CD4-positive, alpha-beta T cell treated with Interleukin-17A for 1 hour (primary cell): Measurements from ENCODE around the gene ABHD10.
"Not testable (repeated sequence)": the region's sequence is repeated elsewhere in the genome, so short reads cannot be mapped to it uniquely, and the experiment has no call there.

ENCODE experiments used
- DNase-seq: peaks from one replicate; pipeline ENCODE4 v3.0.0-alpha.2; 2020

ABHD10 gene

DNA sequence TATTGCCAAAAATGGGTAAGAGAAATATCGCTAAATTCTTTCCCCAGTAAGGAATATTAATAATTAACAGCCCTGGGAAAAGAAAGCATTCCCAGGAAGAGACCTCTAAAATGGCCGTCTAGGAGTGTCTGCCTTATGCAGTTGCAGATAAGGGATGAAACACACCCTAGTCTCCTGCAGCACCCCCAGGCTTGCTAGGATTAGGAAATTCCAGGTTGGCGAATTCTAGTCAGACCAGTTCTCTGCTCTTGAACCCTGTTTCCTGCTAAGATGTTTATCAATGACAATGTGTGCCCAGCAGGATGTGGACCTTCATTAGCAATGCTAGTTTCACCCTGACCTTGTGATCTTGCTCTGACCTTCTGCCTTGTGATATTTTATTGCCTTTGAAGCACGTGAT is 58.4 kb downstream of the ABHD10 start:
- DNase-seq: not testable (repeated sequence)

DNA sequence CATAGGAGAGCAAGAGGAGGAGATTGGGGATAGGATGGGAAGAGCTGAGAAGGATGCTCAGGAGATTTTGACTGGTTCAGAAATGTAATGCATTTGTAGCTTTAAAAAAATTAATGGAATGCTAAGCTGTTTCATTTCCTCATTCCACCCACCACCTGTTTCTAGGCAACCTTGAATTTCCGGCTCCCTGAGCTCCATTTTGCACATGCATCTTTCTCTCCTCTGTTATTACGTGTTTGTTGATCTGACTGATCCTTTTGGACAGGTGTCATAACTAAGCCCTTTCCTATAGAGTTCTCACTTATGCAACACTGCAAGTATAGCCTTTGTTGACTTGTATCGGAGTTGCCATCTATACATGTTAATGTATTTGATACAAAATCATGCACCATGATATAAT is 60.0 kb downstream of the ABHD10 start:
- DNase-seq: no peak

DNA sequence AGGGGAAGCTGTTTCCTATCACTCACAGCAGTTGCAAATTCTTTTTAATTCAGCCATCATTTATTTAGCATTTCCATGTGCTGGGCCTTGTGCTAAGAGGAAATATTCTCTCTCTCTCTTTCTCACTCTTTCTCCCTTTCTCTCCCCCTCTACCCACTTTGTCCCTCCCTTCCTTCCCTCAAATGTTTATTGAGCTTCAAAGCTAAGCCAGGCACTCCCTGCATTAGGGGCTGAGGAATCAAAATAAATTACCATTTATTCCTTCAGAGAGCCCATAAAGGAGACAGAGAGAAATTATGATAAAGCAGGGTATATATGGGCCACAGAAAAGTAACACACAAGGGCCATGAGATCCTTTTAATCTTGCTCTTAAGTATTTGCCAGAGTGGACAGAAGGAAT is 62.5 kb downstream of the ABHD10 start:
- DNase-seq: no peak

DNA sequence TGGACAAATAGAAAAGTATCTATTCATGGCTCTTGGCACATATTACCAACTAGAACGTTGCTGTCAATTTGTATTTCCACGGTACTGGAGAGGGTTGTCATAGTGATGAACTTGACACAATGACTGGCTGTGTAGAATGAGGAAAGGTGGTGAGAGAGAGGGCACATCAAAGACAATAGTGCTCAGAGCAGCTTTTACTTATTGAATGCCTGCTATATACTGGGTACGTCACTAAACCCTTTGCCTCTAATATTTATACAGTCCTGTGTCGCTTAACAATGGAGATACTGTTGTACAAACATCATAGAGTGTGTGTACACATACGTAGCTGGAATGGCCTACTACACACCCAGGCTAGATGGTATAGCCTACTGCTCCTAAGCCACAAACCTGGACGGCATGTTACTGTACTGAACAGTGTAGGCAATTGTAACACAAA is 64.0 kb downstream of the ABHD10 start:
- DNase-seq: no peak
